HCT116 (cell line): ENCODE measurements around the gene TOR2A. TPM values are rescaled to one million over a fixed set of nuclear protein-coding genes. Genes with fewer than 3 reads are reported as not detected.

Experiments
- ATAC-seq: fragments of 200-7000 bp; cut with Tn5 transposase; 2 replicates; pipeline ENCODE4 v1.9.1; 2020; ENCODE audit warnings: mild to moderate bottlenecking, moderate library complexity
- BruUV-seq: library from RNA; stranded (reverse); fragments of 400-500 nt; replicated peaks from 2 replicates; lab custom pipeline; 2021; lab: Mats Ljungman, UMichigan
- CTCF ChIA-PET: fragments of 300-600 bp; sonication (Branson Sonifier 250); formaldehyde crosslinking; loops from one replicate; lab custom pipeline; 2021; ENCODE audit warnings: antibody characterized with exemption; lab: Charles Lee
- POLR2A ChIA-PET: fragments of 300-600, 350-600 bp; sonication (Branson Sonifier 250); formaldehyde crosslinking; loops from one replicate; lab custom pipeline; 2021; ENCODE audit warnings: antibody characterized with exemption; lab: Charles Lee
- RAD21 ChIA-PET, 2 experiments: fragments of 300-600 bp; sonication (Branson Sonifier 250); formaldehyde crosslinking; loops; one replicate each; lab custom pipeline; 2023; ENCODE audit warnings: low total read pairs in 2 of 2; ENCODE audit not compliant: uncharacterized antibody in 2 of 2, unreplicated experiment in 2 of 2, low non-redundant PET in 1 of 2; lab: Charles Lee
- DNase-seq: peaks from one replicate; pipeline ENCODE4 v3.0.0-alpha.2; 2010; ENCODE audit warnings: low read depth, low spot score
- H2AFZ ChIP-seq: fragments of 200-600 bp; shearing (Covaris generic), sonication (generic); 2 replicates; pipeline ENCODE4 v1.6.1; 2017; ENCODE audit warnings: low read depth, mixed run types, mixed read lengths, antibody characterized with exemption, low read length; ENCODE audit not compliant: poor library complexity, severe bottlenecking
- H3K27ac ChIP-seq: 2 replicates; pipeline ENCODE4 v1.5.1; 2012; ENCODE audit warnings: low read depth, low read length
- H3K27me3 ChIP-seq: fragments of 200-600 bp; sonication (generic); 2 replicates; pipeline ENCODE4 v1.6.1; 2016; ENCODE audit warnings: mixed run types, low read length, mixed read lengths; ENCODE audit not compliant: insufficient read depth
- H3K36me3 ChIP-seq, 2 experiments: fragments of 200-500 bp in 1 of 2; fragments of 200-600 bp in 1 of 2; sonication (Bioruptor generic) in 1 of 2; sonication (generic) in 1 of 2; 2 replicates each; pipeline versions ENCODE4 v1.5.1 to v1.6.1; 2014 to 2016; ENCODE audit warnings: low read length in 2 of 2, inconsistent platforms in 1 of 2, mixed read lengths in 1 of 2, mixed run types in 1 of 2; ENCODE audit not compliant: insufficient read depth in 2 of 2, control insufficient read depth in 1 of 2
- H3K4me1 ChIP-seq, 2 experiments: fragments of 200-600 bp in 1 of 2; sonication (generic) in 1 of 2; 2 replicates each; pipeline versions ENCODE4 v1.5.1 to v1.6.1; 2012 to 2017; ENCODE audit warnings: low read length in 2 of 2, inconsistent platforms in 1 of 2, mild to moderate bottlenecking in 1 of 2, mixed read lengths in 1 of 2, mixed run types in 1 of 2, moderate library complexity in 1 of 2; ENCODE audit not compliant: insufficient read depth in 2 of 2, control insufficient read depth in 1 of 2
- H3K4me2 ChIP-seq: fragments of 200-600 bp; sonication (generic); 2 replicates; pipeline ENCODE4 v1.6.1; 2017; ENCODE audit warnings: mixed run types, low read length, mixed read lengths
- H3K4me3 ChIP-seq, 2 experiments: fragments of 200-600 bp in 1 of 2; sonication (generic) in 1 of 2; replicated peaks in 1 of 2; 2 replicates each; pipeline ENCODE4 v1.5.1; 2011 to 2016; ENCODE audit warnings: low read length in 2 of 2, control low read depth in 1 of 2, low read depth in 1 of 2, mild to moderate bottlenecking in 1 of 2, mixed read lengths in 1 of 2, mixed run types in 1 of 2
- H3K79me2 ChIP-seq: fragments of 200-600 bp; sonication (generic); 2 replicates; pipeline ENCODE4 v1.6.1; 2017; ENCODE audit warnings: mild to moderate bottlenecking, mixed run types, low read length, moderate library complexity, mixed read lengths; ENCODE audit not compliant: insufficient read depth
- H3K9ac ChIP-seq: fragments of 200-600 bp; sonication (generic); 2 replicates; pipeline ENCODE4 v1.6.1; 2016; ENCODE audit warnings: low read length, mixed read lengths
- H3K9me2 ChIP-seq: fragments of 200-600 bp; sonication (generic), shearing (Covaris generic); 2 replicates; pipeline ENCODE4 v1.6.1; 2017; ENCODE audit warnings: mixed run types, mild to moderate bottlenecking, moderate library complexity; ENCODE audit not compliant: insufficient read depth
- H3K9me3 ChIP-seq, 2 experiments: fragments of 200-500 bp in 1 of 2; fragments of 200-600 bp in 1 of 2; sonication (Bioruptor generic) in 1 of 2; sonication (generic) in 1 of 2; 2 replicates each; pipeline ENCODE4 v1.6.1; 2014 to 2017; ENCODE audit warnings: low read length in 2 of 2, mixed read lengths in 2 of 2, inconsistent platforms in 1 of 2, low read depth in 1 of 2, mild to moderate bottlenecking in 1 of 2, mixed run types in 1 of 2, moderate library complexity in 1 of 2; ENCODE audit not compliant: control insufficient read depth in 1 of 2, insufficient read depth in 1 of 2
- H4K20me1 ChIP-seq: fragments of 200-600 bp; sonication (generic), shearing (Covaris generic); 2 replicates; pipeline ENCODE4 v1.6.1; 2017; ENCODE audit warnings: mixed run types, mild to moderate bottlenecking, moderate library complexity; ENCODE audit not compliant: insufficient read depth
- CBX3 ChIP-seq: IDR thresholded peaks from 2 replicates; pipeline ENCODE4 v1.6.1; 2012; ENCODE audit warnings: low read depth
- CEBPB ChIP-seq: IDR thresholded peaks from 2 replicates; pipeline ENCODE4 v1.6.1; 2012; ENCODE audit warnings: low read depth
- EGR1 ChIP-seq: IDR thresholded peaks from 2 replicates; pipeline ENCODE4 v1.6.1; 2012; ENCODE audit warnings: low read depth
- ELF1 ChIP-seq: IDR thresholded peaks from 2 replicates; pipeline ENCODE4 v1.6.1; 2012; ENCODE audit warnings: low read depth, borderline replicate concordance
- EZH2 ChIP-seq: fragments of 200-600 bp; sonication (generic); IDR thresholded peaks from 2 replicates; pipeline ENCODE4 v1.6.1; 2017; ENCODE audit warnings: antibody characterized with exemption, mixed run types
- FOSL1 ChIP-seq: IDR thresholded peaks from 2 replicates; pipeline ENCODE4 v1.6.1; 2012; ENCODE audit warnings: low read depth
- POLR2A ChIP-seq: IDR thresholded peaks from 2 replicates; pipeline ENCODE4 v1.7.0; 2011; ENCODE audit warnings: borderline replicate concordance; ENCODE audit not compliant: insufficient read depth, insufficient read length; ENCODE audit errors: extremely low read depth
- POLR2AphosphoS5 ChIP-seq: IDR thresholded peaks from 2 replicates; pipeline ENCODE4 v1.6.1; 2011; ENCODE audit warnings: mild to moderate bottlenecking, low read depth, low read length, moderate library complexity
- RAD21 ChIP-seq: IDR thresholded peaks from 2 replicates; pipeline ENCODE4 v1.6.1; 2012; ENCODE audit warnings: low read depth, mild to moderate bottlenecking
- SIN3A ChIP-seq: IDR thresholded peaks from 2 replicates; pipeline ENCODE4 v1.6.1; 2012; ENCODE audit warnings: low read depth
- YY1 ChIP-seq: IDR thresholded peaks from 2 replicates; pipeline ENCODE4 v1.6.1; 2011; ENCODE audit warnings: low read length, low read depth, moderate library complexity, mild to moderate bottlenecking; ENCODE audit not compliant: insufficient replicate concordance; ENCODE audit errors: extremely low read depth
- ZFX ChIP-seq: fragments of 450-650 bp; IDR thresholded peaks from 2 replicates; pipeline ENCODE4 v1.6.1; 2017
- ZNF274 ChIP-seq: fragments of 200-500 bp; sonication (Bioruptor generic); IDR thresholded peaks from 2 replicates; pipeline ENCODE4 v1.6.1; 2014; ENCODE audit warnings: mild to moderate bottlenecking, low read depth, low read length, inconsistent platforms
- intact Hi-C: fragments of 100-400 bp; cut with micrococcal nuclease; formaldehyde crosslinking; loops from 2 replicates; pipeline ENCODE4 v1.10.0; 2022
- total RNA-seq: library from RNA; stranded (reverse); gene quantifications from one replicate; pipeline ENCODE4 v1.2.1, GENCODE V29; 2021; ENCODE audit not compliant: unreplicated experiment
- TF ChIP-seq, protein P1 (sequence below): IDR thresholded peaks from 2 replicates; pipeline ENCODE4 v1.6.1; 2012
- TF ChIP-seq, protein P2 (sequence below): IDR thresholded peaks from 2 replicates; pipeline ENCODE4 v1.6.1; 2012; ENCODE audit warnings: low read depth

Gene TOR2A
- total RNA-seq, 1 experiment from 2014 or later = 12.0 TPM

DNA sequence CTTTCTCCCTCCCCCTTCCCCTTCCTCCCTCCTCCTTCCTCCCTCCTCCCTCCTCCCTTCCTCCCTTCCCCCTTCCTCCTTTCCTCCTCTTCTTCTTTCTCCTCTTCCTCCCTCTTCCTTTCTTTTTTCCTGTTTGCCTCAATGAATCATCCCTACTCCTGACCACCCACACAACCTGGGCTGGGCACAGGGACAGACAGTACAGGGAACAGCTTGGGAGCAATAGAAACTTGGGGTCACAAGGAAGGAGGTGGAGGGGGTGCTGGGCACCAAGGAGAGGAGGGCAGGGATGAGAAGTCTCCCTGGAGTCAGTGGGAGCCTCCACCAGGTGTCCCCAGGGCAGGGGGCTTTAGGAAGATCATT is 14.2 kb downstream of the TOR2A start:
- intact Hi-C loops = loop anchor here (1.0 to 5.0 kb wide), 3 partner anchors 109 to 217 kb away; partner anchors contain the start of gene STXBP1
- H3K4me2 ChIP-seq = peak overlapping the region; percentile 86
- ATAC-seq (peak; percentile 3), DNase-seq (no peak)
- no peaks in the 10 kb centered on the region for H3K9me2 ChIP-seq
- no peak overlapping the region for H2AFZ ChIP-seq
- peak overlapping the region; percentile 42 for H3K9ac ChIP-seq
- peak overlapping the region; percentile 93 for H3K27ac ChIP-seq
- BruUV-seq = no TSS peak
- peaks cover 52 to 65% of the 10 kb centered on the region in 2 experiments for H3K4me1 ChIP-seq
- H3K79me2 ChIP-seq = no peaks in the 10 kb centered on the region
- H3K27me3 ChIP-seq = no peaks in the 10 kb centered on the region
- peak overlapping the region; percentile 27 to 48 for H3K4me3 ChIP-seq
- no peak for TF ChIP-seq CBX3
- TF ChIP-seq, protein P1, sequence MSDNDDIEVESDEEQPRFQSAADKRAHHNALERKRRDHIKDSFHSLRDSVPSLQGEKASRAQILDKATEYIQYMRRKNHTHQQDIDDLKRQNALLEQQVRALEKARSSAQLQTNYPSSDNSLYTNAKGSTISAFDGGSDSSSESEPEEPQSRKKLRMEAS = no peak
- H4K20me1 ChIP-seq = no peaks in the 10 kb centered on the region
- no peaks in the 10 kb centered on the region for H3K9me3 ChIP-seq
- H3K36me3 ChIP-seq = no peaks in the 10 kb centered on the region
- ChIA-PET CTCF (interaction anchor here (0.6 to 1.4 kb wide), 3 partner anchors 104 to 201 kb away, joined by 3 to 4 read pairs (median 3); no protein-coding TSS in a partner anchor), POLR2A (interaction anchor here (0.6 to 1.1 kb wide), 4 partner anchors 14 to 149 kb away, joined by 3 to 6 read pairs (median 4); partner anchors contain the start of gene TOR2A), RAD21 (no interaction called here)

DNA sequence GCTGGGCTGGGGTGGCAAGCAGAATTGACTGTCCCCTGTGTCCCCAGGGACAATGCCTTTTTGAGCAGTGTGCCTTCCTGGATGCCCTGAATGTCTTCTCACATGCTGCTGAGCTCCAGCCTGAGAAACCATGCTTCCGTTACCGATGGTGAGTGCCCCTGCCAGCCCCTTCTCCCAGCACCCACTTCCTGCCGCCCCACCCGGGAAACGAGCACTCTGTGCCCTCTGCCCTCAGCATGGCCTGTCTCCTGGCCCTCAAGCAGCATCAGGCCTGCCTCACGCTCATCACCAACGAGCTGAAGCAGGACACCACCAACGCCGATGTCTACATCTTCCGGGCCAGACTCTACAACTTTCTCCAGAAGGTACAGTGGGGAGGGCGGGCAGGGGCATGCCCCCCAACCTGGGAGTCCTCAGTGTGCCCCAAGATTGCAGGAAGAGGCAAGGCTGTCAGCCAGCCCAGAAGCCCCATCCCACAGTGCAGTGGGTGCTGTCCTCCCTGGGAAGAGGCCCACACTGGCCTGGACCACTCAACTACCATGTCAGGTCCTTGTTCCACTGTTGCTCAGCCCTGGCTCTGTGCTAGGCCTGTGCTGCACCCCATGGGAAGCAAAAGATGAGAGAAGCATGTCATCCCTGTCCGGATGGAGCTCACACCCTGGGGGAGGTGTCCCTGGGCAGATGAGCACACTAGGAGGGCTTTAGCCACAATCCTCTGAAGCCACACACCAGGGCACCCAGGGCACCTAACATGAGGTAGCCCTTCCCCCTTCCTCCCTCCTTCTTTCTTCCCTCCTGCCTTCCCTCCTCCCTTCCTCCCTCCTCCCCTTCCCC is 14.8 kb downstream of the TOR2A start:
- Histone ChIP-seq H3K79me2 (no peaks in the 10 kb centered on the region), H3K27ac (0 out of 2 replicates have a peak overlapping the region, but pooled peaks have one; percentile 93), H4K20me1 (no peaks in the 10 kb centered on the region), H2AFZ (no peak overlapping the region), H3K9me2 (no peaks in the 10 kb centered on the region), H3K4me2 (peak overlapping the region; percentile 86), H3K36me3 (no peaks in the 10 kb centered on the region), H3K9ac (no peak overlapping the region), H3K4me1 (peaks cover 48 to 61% of the 10 kb centered on the region in 2 experiments), H3K27me3 (no peaks in the 10 kb centered on the region), H3K9me3 (no peaks in the 10 kb centered on the region), H3K4me3 (no peak overlapping the region)
- ChIA-PET POLR2A (interaction anchor here (0.6 kb wide), 1 partner anchor 318 kb away, joined by 3 read pairs; no protein-coding TSS in a partner anchor), CTCF (interaction anchor here (1.0 kb wide), 1 partner anchor 15 kb away, joined by 3 read pairs; the partner anchor contains the start of gene TOR2A), RAD21 (no interaction called here)
- BruUV-seq = no TSS peak
- no peak for DNase-seq
- intact Hi-C loops = loop anchor here (5.0 kb wide), 2 partner anchors 108 to 198 kb away; partner anchors contain the start of gene STXBP1
- ATAC-seq = no peak
- TF ChIP-seq POLR2A (no peak), YY1 (no peak), EZH2 (no peak), FOSL1 (no peak), SIN3A (no peak), RAD21 (no peak), ZNF274 (no peak), POLR2AphosphoS5 (no peak), ZFX (no peak), EGR1 (no peak), ELF1 (no peak), CEBPB (no peak)
- TF ChIP-seq, protein P2, sequence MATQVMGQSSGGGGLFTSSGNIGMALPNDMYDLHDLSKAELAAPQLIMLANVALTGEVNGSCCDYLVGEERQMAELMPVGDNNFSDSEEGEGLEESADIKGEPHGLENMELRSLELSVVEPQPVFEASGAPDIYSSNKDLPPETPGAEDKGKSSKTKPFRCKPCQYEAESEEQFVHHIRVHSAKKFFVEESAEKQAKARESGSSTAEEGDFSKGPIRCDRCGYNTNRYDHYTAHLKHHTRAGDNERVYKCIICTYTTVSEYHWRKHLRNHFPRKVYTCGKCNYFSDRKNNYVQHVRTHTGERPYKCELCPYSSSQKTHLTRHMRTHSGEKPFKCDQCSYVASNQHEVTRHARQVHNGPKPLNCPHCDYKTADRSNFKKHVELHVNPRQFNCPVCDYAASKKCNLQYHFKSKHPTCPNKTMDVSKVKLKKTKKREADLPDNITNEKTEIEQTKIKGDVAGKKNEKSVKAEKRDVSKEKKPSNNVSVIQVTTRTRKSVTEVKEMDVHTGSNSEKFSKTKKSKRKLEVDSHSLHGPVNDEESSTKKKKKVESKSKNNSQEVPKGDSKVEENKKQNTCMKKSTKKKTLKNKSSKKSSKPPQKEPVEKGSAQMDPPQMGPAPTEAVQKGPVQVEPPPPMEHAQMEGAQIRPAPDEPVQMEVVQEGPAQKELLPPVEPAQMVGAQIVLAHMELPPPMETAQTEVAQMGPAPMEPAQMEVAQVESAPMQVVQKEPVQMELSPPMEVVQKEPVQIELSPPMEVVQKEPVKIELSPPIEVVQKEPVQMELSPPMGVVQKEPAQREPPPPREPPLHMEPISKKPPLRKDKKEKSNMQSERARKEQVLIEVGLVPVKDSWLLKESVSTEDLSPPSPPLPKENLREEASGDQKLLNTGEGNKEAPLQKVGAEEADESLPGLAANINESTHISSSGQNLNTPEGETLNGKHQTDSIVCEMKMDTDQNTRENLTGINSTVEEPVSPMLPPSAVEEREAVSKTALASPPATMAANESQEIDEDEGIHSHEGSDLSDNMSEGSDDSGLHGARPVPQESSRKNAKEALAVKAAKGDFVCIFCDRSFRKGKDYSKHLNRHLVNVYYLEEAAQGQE = no peak
